ENCODE results near the gene ADAP1.

The ADAP1 gene

DNA sequence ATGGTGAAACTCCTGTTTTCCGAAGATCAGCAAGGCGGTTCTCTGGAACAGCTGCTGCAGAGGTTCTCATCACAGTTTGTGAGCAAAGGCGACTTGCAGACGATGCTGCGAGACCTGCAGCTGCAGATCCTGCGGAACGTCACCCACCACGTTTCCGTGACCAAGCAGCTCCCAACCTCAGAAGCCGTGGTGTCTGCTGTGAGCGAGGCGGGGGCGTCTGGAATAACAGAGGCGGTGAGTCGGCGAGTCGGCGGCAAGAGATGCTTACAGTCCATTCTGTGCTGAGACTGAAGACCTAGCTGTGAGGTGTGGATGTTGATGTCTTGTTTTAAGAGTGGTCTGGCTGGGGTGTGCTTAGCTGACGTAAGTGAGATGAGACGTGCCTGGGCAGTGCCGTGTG is 94.3 kb downstream of the ADAP1 start:
- Histone ChIP-seq H3K79me2 (ENCODE audit: insufficient read depth, low read length) (no peaks in the 10 kb centered on the region), H3K27ac (ENCODE audit: low read length) (no peak overlapping the region), H3K27me3 (ENCODE audit: insufficient read depth, low read length, poor library complexity) (no peaks in the 10 kb centered on the region), H3K4me1 (ENCODE audit: insufficient read depth, low read length) (no peaks in the 10 kb centered on the region), H3K4me3 (ENCODE audit: low read depth in 1 of 2, low read length in 2 of 2) (no peak overlapping the region), H3K36me3 (ENCODE audit: insufficient read depth, low read length) (peaks cover 68% of the 10 kb centered on the region), H2AFZ (ENCODE audit: low read depth, low read length) (no peak overlapping the region), H4K20me1 (ENCODE audit: insufficient read depth, low read length) (0 out of 2 replicates have a peak, but pooled peaks cover 7% of the 10 kb centered on the region), H3K9me3 (ENCODE audit: insufficient read depth, low read length, severe bottlenecking) (no peaks in the 10 kb centered on the region), H3K4me2 (ENCODE audit: insufficient read depth, low read length) (no peak overlapping the region), H3K9ac (ENCODE audit: low read depth, low read length) (no peak overlapping the region)
- DNase-seq (no peak), ATAC-seq (ENCODE audit: insufficient read depth, low read depth) (no peak; the same call in 2 of the 3 replicates)
- TF ChIP-seq EZH2 (IDR thresholded peaks at IDR 0.05; ENCODE audit: borderline replicate concordance, low read depth, low read length, severe bottlenecking) (no peak), CTCF (IDR thresholded peaks at IDR 0.05; ENCODE audit: borderline replicate concordance, extremely low read depth, low read length, poor library complexity, severe bottlenecking) (no peak)

- ATAC-seq (ENCODE audit: insufficient read depth, low read depth) = no peak
- Histone ChIP-seq H3K36me3 (ENCODE audit: insufficient read depth, low read length) (peaks cover 69% of the 10 kb centered on the region), H2AFZ (ENCODE audit: low read depth, low read length) (no peak overlapping the region), H3K27me3 (ENCODE audit: insufficient read depth, low read length, poor library complexity) (no peaks in the 10 kb centered on the region), H4K20me1 (ENCODE audit: insufficient read depth, low read length) (0 out of 2 replicates have a peak, but pooled peaks cover 7% of the 10 kb centered on the region), H3K4me3 (ENCODE audit: low read depth in 1 of 2, low read length in 2 of 2) (no peak overlapping the region), H3K4me1 (ENCODE audit: insufficient read depth, low read length) (no peaks in the 10 kb centered on the region), H3K79me2 (ENCODE audit: insufficient read depth, low read length) (no peaks in the 10 kb centered on the region), H3K4me2 (ENCODE audit: insufficient read depth, low read length) (no peak overlapping the region), H3K9me3 (ENCODE audit: insufficient read depth, low read length, severe bottlenecking) (no peaks in the 10 kb centered on the region), H3K9ac (ENCODE audit: low read depth, low read length) (no peak overlapping the region), H3K27ac (ENCODE audit: low read length) (no peak overlapping the region)
- DNase-seq = no peak
- TF ChIP-seq CTCF (IDR thresholded peaks at IDR 0.05; ENCODE audit: borderline replicate concordance, extremely low read depth, low read length, poor library complexity, severe bottlenecking) (no peak), EZH2 (IDR thresholded peaks at IDR 0.05; ENCODE audit: borderline replicate concordance, low read depth, low read length, severe bottlenecking) (no peak)
Observed at GRCh38 chr7:859359-860030, 95.0 kb downstream of the ADAP1 start.

DNA sequence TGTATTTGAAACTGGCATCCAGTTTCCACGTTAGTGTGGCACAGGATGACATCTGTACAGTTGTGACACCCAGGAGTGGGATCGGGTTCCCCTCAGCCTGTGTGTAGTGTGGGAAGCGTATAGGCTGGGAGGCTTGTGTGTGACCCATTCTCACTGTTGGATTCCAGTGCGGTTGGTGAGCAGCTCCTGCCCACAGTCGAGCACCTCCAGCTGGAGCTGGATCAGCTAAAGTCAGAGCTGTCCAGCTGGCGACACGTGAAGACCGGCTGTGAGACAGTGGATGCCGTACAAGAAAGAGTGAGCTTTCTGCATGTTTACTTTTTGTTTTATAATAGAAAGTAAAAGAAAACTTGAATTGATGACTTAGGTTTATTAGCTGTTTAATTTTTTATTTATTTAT is 96.8 kb downstream of the ADAP1 start:
- Histone ChIP-seq H3K36me3 (ENCODE audit: insufficient read depth, low read length) (peaks cover 83% of the 10 kb centered on the region), H3K4me1 (ENCODE audit: insufficient read depth, low read length) (no peaks in the 10 kb centered on the region), H3K4me2 (ENCODE audit: insufficient read depth, low read length) (no peak overlapping the region), H3K9me3 (ENCODE audit: insufficient read depth, low read length, severe bottlenecking) (no peaks in the 10 kb centered on the region), H3K27ac (ENCODE audit: low read length) (no peak overlapping the region), H3K4me3 (ENCODE audit: low read depth in 1 of 2, low read length in 2 of 2) (no peak overlapping the region), H3K27me3 (ENCODE audit: insufficient read depth, low read length, poor library complexity) (no peaks in the 10 kb centered on the region), H4K20me1 (ENCODE audit: insufficient read depth, low read length) (0 out of 2 replicates have a peak, but pooled peaks cover 7% of the 10 kb centered on the region), H2AFZ (ENCODE audit: low read depth, low read length) (no peak overlapping the region), H3K9ac (ENCODE audit: low read depth, low read length) (no peak overlapping the region), H3K79me2 (ENCODE audit: insufficient read depth, low read length) (no peaks in the 10 kb centered on the region)
- no peak for DNase-seq
- no peak for ATAC-seq (ENCODE audit: insufficient read depth, low read depth)
- TF ChIP-seq CTCF (IDR thresholded peaks at IDR 0.05; ENCODE audit: borderline replicate concordance, extremely low read depth, low read length, poor library complexity, severe bottlenecking) (no peak), EZH2 (IDR thresholded peaks at IDR 0.05; ENCODE audit: borderline replicate concordance, low read depth, low read length, severe bottlenecking) (no peak)

All from DND-41 (cell line).